HG03460 (cell line): ENCODE measurements around the gene PLEKHA7.

ENCODE experiments used
- ATAC-seq: cut with Tn5 transposase; IDR thresholded peaks from one replicate; pipeline ENCODE4 v1.9.1; 2021; ENCODE audit not compliant: unreplicated experiment

Gene PLEKHA7

DNA sequence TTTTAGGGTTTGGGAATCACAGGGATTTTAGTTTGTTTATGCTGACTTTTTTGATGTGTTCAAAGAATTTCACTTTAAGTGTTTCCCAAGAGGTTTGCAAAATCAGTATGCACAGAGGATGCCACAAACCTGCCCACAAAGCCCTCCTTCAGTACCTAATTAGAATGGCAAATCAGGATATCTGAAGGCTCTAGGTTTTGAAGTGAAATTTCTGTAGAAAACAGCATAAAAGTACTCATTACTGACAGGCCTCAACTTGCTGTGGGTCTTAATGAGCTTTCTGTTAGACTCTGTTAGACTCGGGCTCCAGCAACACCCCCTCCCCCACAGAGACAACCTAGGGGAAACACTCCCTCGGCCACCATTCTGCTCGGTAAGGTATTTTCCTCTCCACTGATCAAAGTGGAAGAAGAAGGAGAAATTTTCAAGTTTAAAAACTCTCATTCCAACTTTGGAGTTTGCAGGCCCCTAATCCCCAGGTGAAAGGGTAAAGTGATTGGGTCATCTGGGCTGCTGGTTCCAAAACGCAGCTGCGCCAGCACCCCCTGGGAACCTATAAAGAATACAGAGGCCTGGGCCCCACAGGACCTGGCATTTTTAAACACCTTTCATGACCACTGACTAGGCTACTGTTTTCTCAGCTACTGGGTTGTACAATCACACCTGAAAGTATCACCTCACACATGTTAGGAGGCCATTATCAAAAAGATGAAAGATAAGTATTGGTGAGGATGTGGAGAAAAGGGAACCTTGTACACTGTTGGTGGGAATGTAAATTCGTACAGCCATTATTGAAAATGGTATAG is 67.5 kb downstream of the PLEKHA7 start:
- ATAC-seq, result peak; percentile 78

DNA sequence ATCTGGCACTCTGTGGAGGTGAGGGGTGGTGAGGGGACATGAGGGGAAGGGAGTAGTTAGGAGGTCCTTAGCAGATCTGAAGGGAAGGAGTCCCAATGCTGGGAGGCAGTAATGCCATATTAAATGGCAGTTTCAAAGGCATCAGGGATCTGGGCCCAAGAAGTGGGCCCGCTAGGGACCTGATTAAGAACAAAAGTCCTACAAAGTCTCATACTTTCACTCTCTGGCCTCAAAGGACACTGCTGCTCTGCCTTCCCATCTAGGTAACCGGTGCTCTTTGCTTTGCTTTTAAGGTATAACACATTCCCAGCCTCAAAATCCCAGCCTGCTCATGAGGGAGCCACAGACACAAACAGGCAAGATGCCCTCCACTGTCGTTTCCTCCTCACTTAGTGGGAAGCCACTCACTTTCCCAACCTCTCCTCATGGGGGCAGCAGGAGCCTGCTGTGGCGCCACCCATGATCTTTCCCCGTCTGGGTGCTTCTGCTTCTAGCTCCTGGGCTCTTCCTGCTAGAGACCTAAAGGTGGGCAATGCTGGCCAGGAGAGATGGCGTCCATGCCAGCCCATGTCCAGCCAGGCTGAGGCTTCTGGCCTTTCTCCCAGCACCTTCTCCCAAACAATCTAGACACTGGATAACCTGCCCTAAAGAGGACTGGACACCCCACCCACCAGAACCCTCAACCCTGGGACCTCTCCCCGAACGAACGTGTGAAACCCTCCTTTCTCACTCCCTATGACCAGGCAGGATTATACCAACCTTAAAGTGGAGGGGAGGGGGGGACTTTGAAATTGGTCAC is 68.3 kb downstream of the PLEKHA7 start:
- peak; percentile 87 for ATAC-seq

DNA sequence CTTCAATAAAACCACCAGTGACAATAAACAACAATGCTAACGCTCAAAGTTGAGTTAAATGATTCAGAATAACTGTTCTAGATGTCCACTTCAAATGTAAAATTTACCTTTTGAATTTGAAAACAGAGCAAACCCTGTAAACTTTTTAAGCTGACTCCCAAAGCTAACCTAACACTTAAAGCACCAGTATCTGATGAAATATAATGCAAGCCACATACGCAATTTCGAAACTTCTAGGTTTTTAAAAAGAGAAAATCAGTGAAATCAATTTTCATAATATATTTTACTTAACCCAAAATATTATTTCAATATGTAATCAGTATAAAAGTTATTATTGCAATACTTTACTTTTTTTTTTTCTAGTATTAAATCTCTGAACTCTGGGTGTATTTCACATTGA is 71.3 kb downstream of the PLEKHA7 start:
- ATAC-seq, result no peak

DNA sequence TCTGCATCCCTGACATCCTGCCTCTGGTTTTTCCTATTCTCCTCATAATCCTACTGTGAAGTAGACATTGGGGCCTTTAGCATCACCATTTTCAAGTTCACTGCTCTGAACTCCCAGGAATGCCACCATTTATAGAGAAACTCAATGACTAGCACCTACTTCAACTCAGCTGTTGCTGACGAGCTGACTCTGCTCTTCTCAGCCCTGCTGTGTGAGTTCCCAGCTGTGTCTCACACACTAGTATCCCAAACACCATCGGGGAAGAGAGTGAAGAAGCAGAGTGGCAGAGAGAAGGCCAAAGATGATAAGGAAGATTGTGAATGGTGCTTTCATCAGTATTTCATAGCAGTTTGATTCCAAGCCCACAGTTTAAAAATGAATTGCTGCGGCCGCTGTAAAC is 71.9 kb downstream of the PLEKHA7 start:
- no peak for ATAC-seq

DNA sequence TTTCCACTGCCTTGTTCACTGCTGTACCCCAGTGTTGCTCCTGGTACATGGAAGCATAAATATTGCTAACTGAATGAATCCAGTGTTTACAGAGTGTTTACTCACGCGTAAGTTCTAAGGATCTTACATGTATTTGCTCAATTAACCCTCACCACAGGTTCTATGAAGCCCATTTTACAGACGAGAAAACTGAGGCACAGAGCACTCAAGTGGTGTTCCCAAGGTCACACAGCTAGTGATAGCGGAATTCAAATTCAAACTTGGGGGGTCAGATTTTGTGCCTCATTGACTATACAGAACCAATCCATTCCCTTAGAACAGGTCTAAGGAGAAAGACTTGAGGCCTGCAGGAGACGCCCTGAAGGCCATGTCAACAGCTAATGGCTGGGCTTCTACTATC is 72.3 kb downstream of the PLEKHA7 start:
- no peak for ATAC-seq

DNA sequence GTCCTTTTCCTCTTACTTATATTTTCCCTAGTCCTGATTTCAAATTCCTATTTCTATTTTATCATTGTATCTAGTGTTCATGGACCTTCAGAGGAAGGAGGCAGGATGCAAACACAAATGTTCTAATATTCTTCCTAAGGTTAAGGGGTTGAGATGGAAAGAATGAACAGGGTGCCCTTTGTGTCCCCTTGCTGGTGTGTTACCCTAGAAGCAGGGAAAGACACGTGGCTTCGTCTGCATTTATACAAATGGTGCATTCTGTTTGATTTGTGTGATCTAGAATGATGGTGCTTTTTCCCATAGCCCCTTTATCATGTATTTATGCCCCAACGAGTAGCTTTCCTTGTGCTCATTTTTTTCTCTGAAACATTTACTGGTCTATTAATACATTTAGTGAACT is 76.2 kb downstream of the PLEKHA7 start:
- no peak for ATAC-seq

DNA sequence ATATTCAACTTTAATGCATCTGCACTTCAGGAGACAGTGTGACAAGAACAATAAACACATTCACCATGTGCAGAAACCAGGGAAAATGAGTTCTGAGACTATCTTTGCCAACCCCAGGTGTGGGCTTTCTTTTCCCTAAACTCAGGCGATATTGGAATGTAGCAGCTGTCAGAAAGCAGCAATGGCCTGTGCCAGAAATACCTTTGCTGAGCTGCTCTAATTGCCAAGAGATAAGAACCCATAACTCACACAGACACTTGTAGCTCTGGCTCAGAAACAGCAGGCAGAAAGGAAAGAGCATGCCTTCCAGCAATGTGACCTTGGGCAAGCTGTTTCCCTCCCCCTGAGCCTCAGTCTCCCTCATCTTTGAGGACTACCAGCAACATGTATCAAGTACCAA is 77.6 kb downstream of the PLEKHA7 start:
- no peak for ATAC-seq

DNA sequence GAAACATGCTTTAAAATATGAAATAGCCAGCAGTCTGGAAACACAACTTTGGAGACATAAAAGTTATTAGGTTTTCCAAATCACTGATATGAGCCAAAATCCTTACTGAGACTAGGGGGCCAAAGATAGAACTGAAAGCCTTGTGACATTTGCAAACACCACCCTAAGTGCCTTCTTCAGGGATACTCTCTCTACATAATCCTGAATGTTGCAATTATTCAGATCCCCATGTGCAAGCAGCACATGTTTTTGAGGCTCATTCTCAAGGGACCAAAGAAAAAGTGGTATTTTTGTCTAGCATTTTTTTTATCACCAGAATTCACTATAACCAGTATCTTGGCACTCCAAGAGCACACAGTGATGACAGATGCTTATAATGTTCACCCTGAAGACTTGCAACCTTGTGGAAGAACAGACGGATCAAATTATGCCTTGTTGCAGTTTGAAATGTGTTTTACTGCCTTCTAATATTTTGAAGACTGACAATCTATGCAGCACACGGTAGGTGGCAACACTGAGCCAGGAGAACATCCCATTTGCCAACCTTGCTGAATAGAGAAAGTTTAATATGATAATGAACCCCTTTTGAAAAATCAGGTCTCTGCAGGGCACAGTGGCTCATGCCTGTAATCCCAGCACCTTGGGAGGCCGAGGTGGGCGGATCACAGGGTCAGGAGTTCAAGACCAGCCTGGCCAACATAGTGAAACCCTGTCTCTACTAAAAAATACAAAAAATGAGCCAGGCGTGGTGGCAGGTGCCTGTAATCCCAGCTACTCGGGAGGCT is 78.5 kb downstream of the PLEKHA7 start:
- ATAC-seq, result no peak

DNA sequence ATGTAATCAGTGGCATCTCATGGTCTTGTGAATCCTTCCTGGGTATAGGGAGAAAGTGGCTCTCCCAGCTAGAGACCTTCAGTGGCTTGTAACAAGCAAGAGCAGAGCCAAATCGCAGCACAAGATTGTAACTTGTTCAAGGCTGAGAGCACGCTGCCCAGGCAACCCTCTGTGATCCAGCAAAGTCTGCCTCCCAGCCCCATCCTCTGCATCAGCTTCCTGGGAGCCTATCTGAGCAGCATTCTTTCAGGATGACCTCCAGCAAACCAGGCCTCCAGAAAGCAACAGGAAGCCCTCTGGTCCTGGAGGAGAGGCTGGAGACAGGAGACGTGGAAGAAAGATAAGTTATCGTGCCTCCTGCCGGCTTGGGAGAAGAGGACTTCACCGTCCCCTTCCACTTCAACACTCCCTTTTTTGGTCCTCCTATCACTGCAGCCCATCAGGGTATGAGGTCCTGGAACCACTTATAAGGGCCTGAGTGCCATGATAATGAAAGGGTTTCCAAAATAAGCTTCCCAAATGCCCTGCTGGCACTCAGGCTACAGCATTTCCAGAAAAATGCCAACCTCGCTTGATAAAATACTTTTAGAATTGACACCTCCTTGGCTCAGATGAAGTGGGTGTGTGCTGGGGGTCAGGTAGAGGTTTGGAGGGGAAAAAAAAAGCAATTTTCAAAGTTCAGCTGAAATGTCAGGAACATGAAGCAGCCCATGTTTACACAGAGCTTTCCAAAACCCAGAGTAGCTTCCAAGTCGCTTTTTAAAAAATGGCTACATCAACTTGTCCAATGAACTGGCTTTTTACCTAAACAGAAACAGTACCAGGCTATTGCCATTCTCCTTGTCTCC is 80.2 kb downstream of the PLEKHA7 start:
- ATAC-seq, result no peak

DNA sequence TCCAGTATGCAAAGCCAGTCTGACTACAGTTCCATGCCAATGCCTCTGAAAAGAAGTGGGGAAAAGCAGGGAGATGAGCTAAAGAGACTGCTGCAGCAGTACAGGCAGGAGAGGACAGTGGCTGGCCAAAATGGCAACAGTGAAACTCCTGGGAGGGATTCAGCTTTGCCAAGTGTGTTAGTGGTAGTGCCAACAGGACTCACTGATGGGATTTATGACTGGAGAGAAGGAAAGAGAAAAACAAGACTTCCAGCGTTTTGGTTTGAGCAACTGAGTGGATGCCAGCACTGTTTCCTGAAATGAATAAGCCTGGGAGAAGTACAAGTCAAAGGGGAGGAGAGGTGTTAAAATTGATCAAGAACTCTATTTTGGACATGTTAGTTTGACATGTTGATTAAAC is 80.9 kb downstream of the PLEKHA7 start:
- ATAC-seq, result no peak

DNA sequence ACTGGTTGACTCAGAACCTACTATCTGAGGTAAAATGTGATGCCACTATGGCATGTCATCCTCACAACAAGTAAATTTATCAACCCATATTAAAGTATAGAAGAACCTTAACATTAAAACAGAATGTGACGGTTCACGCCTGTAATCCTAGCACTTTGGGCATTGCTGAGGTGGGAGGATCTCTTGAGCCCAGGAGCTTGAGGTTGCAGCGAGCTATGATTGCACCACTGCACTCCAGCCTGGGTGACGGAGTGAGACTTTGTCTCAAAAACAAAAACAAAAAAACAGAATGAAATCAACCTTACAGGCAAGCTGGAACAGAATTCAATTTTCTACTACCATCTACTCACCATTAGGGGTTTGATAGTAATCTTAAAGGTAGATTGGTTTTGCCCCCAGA is 86.2 kb downstream of the PLEKHA7 start:
- no peak for ATAC-seq

DNA sequence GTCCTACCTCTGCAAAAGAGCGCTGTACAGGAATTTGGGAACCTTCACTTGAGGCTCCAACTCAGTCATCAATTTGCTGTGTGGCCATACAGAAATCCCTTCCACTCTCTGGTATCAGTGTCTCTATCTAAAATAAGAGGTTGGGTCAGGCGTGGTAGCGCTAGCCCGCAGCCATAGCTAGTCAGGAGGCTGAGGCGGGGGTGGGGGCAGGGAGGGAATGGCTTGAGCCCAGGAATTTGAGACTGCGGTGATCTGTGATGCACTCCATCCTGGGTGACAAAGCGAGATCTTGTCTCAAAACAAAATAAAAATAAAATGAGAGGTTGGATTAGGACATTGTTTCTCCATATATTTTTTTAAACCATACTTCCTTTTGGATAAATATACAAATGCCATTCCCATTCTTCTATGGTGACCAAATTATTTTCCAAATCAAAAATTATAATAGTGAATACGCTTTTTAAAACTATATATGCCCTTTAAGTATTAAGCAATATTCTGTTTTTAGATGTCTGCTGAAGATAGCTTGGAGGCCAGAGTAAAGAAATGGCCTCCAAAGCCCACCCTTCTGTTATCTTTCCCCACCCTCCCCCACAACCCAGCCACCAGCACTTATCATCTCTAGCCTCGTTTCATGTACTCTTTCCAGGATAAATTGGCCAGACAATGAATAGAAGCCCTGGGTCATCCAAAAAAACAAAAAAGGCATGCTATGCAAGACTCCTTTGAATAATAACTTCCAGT is 87.2 kb downstream of the PLEKHA7 start:
- ATAC-seq, result no peak

DNA sequence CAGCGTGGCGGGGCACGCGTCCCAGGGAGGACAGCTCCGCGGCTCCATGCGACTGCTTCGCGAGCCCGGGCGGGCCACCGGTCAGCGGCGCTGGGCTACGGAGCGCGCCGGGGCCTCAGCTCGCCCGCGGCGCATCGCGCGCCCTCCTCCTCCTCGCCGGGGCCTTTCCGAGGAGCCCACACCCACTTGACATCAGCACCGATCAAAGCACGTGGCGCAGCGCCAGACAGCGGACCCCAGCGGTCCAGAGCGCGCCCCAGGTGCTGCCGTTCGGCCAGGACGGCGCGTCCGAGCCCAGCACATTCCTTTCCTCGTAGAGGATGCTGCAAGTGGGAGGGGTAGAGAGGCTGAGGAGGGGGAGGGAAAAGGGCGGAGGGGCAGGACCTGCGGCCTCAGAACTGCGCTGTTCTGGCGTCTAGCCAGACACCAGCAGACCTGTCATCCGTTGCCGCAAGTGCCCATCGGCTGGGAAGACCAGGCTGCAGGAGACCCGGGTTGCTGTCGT is 88.6 kb downstream of the PLEKHA7 start:
- ATAC-seq, result no peak

DNA sequence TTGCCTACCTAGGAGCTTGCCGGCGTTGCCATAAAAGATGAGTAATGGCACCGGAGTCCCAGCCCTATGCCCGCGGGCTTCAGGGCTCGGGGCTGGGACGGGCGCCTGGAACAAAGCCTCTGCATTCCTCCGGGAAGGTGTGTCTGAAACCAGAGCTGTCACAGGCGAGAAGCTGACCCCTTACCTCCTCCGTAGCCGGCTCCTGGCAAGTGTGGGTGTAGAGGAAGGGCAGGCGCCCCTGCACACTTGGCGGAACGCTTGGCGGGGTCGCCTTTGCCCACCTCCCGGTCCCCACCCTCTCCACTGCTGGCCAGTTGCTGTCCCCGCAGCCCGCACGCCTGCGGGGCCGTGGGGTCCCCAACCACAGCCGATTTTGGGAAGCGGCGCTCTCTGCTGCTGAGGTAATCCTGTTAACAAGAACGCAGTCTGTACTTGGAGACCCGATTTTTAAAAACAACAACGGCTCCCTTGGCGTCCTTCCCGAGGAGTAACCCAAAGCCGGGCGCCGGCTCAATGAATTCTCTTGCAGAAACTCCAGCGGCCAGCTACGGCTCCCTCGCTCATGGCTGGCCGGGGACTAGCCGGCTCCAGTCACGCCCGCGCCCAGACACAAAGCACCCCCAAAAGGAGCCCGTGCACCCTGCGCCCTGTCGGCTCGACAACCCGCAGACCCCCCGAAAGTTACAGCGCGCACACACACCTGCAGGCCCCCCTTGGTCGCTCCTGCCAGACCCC is 89.2 kb downstream of the PLEKHA7 start:
- ATAC-seq, result peak; percentile 35

DNA sequence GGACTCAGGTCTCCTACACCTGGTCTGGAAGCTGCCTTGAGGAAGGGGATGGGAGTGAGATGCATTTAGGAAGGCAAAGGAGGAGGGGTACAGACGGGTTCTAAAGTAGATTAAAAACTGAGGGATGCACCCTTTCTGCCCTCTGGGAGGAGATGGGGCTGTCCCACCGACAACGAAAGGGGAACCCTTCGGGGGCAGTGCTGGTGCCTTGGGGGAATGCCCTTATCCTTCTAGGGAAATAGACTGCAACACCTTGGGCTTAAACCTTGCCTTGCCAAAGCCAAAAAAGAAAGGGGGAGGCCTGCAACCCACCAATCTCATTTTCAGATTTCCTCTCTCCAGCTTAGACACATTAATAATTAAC is 89.8 kb downstream of the PLEKHA7 start:
- peak; percentile 52 for ATAC-seq

DNA sequence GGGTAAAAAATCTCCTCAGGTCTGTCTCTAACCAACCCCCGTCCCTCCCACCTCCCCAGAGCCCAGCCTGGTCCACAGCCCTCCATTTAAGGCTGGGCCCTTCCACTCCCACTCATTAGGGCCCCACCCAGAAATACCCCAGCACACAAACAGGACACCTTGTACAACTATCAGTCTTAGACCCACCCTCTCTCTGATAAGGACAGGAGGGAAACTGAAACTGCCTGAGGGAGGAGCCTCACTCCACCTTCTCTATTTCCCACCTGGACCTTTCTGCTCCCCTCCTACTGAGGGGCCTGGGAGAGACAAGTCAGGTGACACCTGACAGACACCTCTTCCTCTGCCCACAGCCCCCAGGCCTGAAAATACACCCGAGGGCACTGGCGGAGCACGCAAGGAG is 90.2 kb downstream of the PLEKHA7 start:
- ATAC-seq, result peak; percentile 48

DNA sequence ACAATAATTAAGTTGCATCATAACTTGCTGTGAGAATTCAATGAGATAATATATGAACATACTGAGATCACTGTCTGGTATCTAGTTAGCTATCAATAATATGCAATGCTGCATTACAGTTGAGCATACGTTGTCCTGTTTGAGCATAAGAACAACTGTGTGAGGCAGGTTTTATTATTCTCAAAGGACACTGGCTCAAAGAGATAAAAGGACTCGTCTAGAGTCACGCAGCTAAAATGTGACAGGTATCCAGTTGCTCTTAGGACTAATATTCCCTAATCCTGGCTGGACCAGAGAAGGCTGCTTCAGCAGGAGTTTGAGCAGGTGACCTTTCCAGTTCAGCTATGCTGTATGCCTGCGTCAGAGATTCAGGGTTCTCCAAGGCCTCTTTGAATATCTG is 92.5 kb downstream of the PLEKHA7 start:
- no peak for ATAC-seq

DNA sequence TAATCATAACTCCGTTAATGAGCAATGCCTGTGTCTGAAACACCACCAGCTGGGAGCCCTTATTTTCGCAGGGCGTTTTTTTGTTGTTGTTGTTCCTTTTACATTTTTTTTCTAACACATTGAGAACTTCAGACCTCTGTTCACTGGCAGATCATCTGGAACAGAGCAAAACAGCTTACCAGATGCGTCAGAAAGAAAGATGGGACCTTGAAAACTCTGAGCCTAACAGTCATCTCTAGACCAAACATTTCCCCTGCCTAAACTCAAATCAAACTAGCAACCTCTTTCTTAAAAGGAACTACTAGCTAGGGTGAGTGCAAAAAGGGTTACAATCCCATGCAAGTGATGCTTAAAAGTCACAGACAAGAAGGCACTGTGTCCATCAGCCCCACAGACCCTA is 93.2 kb downstream of the PLEKHA7 start:
- no peak for ATAC-seq

DNA sequence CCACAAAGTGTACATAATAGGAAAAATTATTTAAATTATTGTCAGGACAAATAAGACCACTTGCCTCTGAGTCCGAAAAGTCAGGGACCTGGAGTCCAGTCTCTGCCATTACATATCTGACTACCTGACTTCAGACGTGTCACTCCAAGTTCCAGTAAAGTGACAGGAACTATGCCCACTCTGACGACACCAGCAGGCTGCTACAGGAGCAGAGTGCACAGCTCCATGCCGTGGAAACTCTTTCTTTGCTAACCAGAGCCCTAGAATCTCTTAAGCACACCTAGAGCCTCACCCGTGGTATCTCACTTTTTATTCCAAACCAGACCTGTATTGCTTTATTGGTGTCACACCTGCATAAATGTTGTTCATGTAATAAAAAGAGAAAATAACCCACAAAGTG is 93.7 kb downstream of the PLEKHA7 start:
- ATAC-seq, result no peak
